ENCODE measurements around the gene SELENOH.
A peak's percentile ranks its signal among the peaks of the same experiment; 100 is the strongest.

The SELENOH gene

GRCh38 chr11:57746920-57747319 lies 5.6 kb downstream of the SELENOH start:
- no peak for DNase-seq (ENCODE audit: low read depth, low spot score)

GRCh38 chr11:57751176-57751575 lies 9.9 kb downstream of the SELENOH start:
- DNase-seq (ENCODE audit: low read depth, low spot score) = no peak

GRCh38 chr11:57751676-57752253 lies 10.5 kb downstream of the SELENOH start, which contains the start of gene BTBD18:
Gene BTBD18, minus strand, starts transcription at chr11:57751819. Its CDS starts 631 bp downstream, at chr11:57751188.
- DNase-seq (ENCODE audit: low read depth, low spot score) = peak; percentile 69

- DNase-seq (ENCODE audit: low read depth, low spot score) = no peak
Measured at GRCh38 chr11:57752954-57753353, 11.7 kb downstream of the SELENOH start.

- no peak for DNase-seq (ENCODE audit: low read depth, low spot score)
Measured at GRCh38 chr11:57758174-57758573, 16.9 kb downstream of the SELENOH start.

- peak; percentile 98 for DNase-seq (ENCODE audit: low read depth, low spot score)
Measured at GRCh38 chr11:57761301-57762234, 20.3 kb downstream of the SELENOH start, which contains the start of gene CTNND1. Gene CTNND1, plus strand, starts transcription at chr11:57761802. Its CDS starts 29,677 bp downstream, at chr11:57791479.

- DNase-seq (ENCODE audit: low read depth, low spot score) = no peak
Measured at GRCh38 chr11:57762235-57762861, 21.1 kb downstream of the SELENOH start.

- DNase-seq (ENCODE audit: low read depth, low spot score) = peak; percentile 67
Measured at GRCh38 chr11:57763568-57763967, 22.3 kb downstream of the SELENOH start.

- DNase-seq (ENCODE audit: low read depth, low spot score) = no peak
Measured at GRCh38 chr11:57764021-57764420, 22.7 kb downstream of the SELENOH start.

- DNase-seq (ENCODE audit: low read depth, low spot score) = peak; percentile 70
Measured at GRCh38 chr11:57764566-57764965, 23.3 kb downstream of the SELENOH start.

- DNase-seq (ENCODE audit: low read depth, low spot score) = no peak
Measured at GRCh38 chr11:57764972-57765371, 23.7 kb downstream of the SELENOH start.

GRCh38 chr11:57770793-57771192 lies 29.5 kb downstream of the SELENOH start:
- no peak for DNase-seq (ENCODE audit: low read depth, low spot score)

- DNase-seq (ENCODE audit: low read depth, low spot score) = no peak
Measured at GRCh38 chr11:57771365-57771764, 30.1 kb downstream of the SELENOH start.

- DNase-seq (ENCODE audit: low read depth, low spot score) = no peak
Measured at GRCh38 chr11:57772562-57772961, 31.3 kb downstream of the SELENOH start.

GRCh38 chr11:57773026-57773598 lies 31.8 kb downstream of the SELENOH start:
- DNase-seq (ENCODE audit: low read depth, low spot score) = no peak

- DNase-seq (ENCODE audit: low read depth, low spot score) = no peak
Measured at GRCh38 chr11:57775491-57775890, 34.2 kb downstream of the SELENOH start.

- DNase-seq (ENCODE audit: low read depth, low spot score) = peak; percentile 91
Measured at GRCh38 chr11:57776031-57776521, 34.8 kb downstream of the SELENOH start.

- no peak for DNase-seq (ENCODE audit: low read depth, low spot score)
Measured at GRCh38 chr11:57776577-57777210, 35.4 kb downstream of the SELENOH start.

- peak; percentile 62 for DNase-seq (ENCODE audit: low read depth, low spot score)
Measured at GRCh38 chr11:57777969-57778317, 36.7 kb downstream of the SELENOH start.

- peak; percentile 100 for DNase-seq (ENCODE audit: low read depth, low spot score)
Measured at GRCh38 chr11:57778318-57779037, 37.2 kb downstream of the SELENOH start.

- DNase-seq (ENCODE audit: low read depth, low spot score) = peak; percentile 82
Measured at GRCh38 chr11:57779276-57779675, 38.0 kb downstream of the SELENOH start.
